ENCODE results near the gene NBPF4.
"Not testable (repeated sequence)": the region's sequence is repeated elsewhere in the genome, so short reads cannot be mapped to it uniquely, and the experiment has no call there.

Gene NBPF4, protein sequence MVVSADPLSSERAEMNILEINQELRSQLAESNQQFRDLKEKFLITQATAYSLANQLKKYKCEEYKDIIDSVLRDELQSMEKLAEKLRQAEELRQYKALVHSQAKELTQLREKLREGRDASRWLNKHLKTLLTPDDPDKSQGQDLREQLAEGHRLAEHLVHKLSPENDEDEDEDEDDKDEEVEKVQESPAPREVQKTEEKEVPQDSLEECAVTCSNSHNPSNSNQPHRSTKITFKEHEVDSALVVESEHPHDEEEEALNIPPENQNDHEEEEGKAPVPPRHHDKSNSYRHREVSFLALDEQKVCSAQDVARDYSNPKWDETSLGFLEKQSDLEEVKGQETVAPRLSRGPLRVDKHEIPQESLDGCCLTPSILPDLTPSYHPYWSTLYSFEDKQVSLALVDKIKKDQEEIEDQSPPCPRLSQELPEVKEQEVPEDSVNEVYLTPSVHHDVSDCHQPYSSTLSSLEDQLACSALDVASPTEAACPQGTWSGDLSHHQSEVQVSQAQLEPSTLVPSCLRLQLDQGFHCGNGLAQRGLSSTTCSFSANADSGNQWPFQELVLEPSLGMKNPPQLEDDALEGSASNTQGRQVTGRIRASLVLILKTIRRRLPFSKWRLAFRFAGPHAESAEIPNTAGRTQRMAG

GRCh38 chr1:108243976-108244375, at the start of gene NBPF4:
TSS of gene NBPF4 (minus strand) at chr1:108244076. CDS start at chr1:108243761, 315 bp downstream.
- DNase-seq (ENCODE audit: low read depth in 2 of 2) = not testable (repeated sequence)

GRCh38 chr1:108282528-108283257, 38.8 kb upstream of the NBPF4 start:
- not testable (repeated sequence) for DNase-seq (ENCODE audit: low read depth in 2 of 2)

- DNase-seq (ENCODE audit: low read depth in 2 of 2) = not testable (repeated sequence)
These were observed 28.8 kb upstream of the NBPF4 start for GRCh38 chr1:108272485-108273327.

GRCh38 chr1:108267097-108267496, 23.2 kb upstream of the NBPF4 start:
- not testable (repeated sequence) for DNase-seq (ENCODE audit: low read depth in 2 of 2)

GRCh38 chr1:108261967-108262366, 18.1 kb upstream of the NBPF4 start:
- DNase-seq (ENCODE audit: low read depth in 2 of 2) = not testable (repeated sequence)

GRCh38 chr1:108261519-108261918, 17.6 kb upstream of the NBPF4 start:
- DNase-seq (ENCODE audit: low read depth in 2 of 2) = not testable (repeated sequence)

- not testable (repeated sequence) for DNase-seq (ENCODE audit: low read depth in 2 of 2)
These were observed 16.8 kb upstream of the NBPF4 start for GRCh38 chr1:108260578-108261259.

- DNase-seq (ENCODE audit: low read depth in 2 of 2) = not testable (repeated sequence)
These were observed 11.6 kb upstream of the NBPF4 start for GRCh38 chr1:108255426-108255825.

- not testable (repeated sequence) for DNase-seq (ENCODE audit: low read depth in 2 of 2)
These were observed 4.5 kb downstream of the NBPF4 start for GRCh38 chr1:108239426-108239825.

- not testable (repeated sequence) for DNase-seq (ENCODE audit: low read depth in 2 of 2)
These were observed 8.6 kb downstream of the NBPF4 start for GRCh38 chr1:108235308-108235707.

GRCh38 chr1:108232183-108232582, 11.7 kb downstream of the NBPF4 start:
- DNase-seq (ENCODE audit: low read depth in 2 of 2) = not testable (repeated sequence)

- not testable (repeated sequence) for DNase-seq (ENCODE audit: low read depth in 2 of 2)
These were observed 13.9 kb downstream of the NBPF4 start for GRCh38 chr1:108229976-108230375.

- not testable (repeated sequence) for DNase-seq (ENCODE audit: low read depth in 2 of 2)
These were observed 16.1 kb downstream of the NBPF4 start for GRCh38 chr1:108227772-108228171.

DNA sequence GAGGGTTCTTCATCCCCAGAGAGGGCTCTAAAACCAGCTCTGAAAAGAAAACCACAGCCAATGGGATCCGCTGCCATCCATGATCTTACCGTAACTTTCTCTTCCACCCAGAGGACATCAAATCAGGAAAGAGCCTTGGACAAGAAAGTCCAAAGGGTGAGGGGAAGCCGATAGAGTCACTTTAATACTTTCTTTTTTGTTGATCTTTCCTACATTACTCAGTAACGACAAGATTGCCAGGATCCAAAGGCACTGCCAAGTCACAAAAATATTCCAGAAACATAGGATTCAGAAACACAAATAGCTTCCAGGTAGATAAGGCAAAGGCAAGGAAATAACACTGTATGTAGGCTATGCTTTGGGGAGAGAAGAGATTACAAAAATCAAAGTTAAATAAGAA, 17.0 kb downstream of the NBPF4 start:
- not testable (repeated sequence) for DNase-seq (ENCODE audit: low read depth in 2 of 2)

DNA sequence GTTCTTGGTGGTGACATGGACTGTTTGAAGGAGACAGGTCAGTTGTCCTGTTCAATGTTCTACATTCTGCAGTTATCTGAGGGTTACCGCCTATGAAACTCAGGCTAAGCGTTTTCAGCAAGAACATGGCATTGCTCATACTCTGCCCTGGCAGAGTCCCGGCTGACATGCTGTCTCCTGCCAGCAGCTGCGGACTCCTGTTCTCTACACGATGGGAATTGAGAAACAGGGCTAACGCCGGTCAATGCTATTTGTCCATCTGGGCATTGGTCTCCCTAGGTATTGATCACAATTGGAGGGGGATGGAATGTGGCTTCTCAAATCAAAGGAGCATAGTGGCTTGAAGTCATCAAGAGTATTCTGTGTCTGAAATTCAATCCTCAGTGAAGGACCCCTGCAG, 20.6 kb downstream of the NBPF4 start:
- not testable (repeated sequence) for DNase-seq (ENCODE audit: low read depth in 2 of 2)

DNA sequence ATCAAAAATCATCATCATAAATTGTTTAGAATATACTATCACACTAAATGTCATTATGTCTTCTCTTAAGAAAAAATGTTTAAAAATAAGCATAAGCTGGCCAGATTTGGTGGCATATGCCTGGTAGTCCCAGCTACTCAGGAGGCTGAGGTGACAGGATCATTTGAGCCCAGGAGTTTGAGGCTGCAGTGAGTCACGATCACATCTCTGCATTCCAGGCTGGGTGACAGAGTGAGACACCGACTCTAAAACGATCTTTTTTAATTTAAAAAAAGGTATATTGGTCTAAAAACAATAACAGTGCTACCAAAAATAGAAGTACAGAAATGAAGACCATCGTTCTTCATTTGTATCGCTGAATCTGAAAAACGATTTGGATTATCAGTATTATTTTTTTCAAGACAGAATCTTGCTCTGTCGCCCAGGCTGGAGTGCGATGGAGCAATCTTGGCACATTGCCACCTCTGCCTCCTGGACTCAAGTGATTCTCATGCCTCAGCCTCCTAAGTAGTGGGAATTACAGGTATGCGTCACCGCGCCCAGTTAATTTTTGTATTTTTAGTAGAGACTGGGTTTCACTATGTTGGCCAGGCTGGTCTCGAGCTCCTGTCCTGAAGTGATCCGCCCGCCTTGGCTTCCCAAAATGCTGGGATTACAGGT, 26.2 kb downstream of the NBPF4 start:
- not testable (repeated sequence) for DNase-seq (ENCODE audit: low read depth in 2 of 2)

DNA sequence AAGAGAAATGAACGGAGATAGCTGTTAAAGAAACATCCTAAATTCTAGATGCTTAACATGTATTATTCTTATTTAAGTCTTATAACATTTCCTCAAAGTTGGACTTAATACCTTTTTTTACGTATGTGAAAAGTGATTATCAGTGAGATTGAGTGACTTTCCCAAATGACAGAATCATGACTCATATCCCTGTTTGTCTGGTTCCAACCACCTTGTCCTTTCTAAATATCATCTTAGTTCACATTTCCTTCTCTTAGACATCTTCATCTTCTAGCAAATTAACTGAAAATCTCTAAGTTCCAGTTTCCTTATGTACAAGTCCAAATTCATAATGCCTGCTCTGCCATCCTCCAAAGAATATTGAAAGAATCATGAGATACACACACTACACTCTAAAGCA, 26.9 kb downstream of the NBPF4 start:
- DNase-seq (ENCODE audit: low read depth in 2 of 2) = not testable (repeated sequence)

DNA sequence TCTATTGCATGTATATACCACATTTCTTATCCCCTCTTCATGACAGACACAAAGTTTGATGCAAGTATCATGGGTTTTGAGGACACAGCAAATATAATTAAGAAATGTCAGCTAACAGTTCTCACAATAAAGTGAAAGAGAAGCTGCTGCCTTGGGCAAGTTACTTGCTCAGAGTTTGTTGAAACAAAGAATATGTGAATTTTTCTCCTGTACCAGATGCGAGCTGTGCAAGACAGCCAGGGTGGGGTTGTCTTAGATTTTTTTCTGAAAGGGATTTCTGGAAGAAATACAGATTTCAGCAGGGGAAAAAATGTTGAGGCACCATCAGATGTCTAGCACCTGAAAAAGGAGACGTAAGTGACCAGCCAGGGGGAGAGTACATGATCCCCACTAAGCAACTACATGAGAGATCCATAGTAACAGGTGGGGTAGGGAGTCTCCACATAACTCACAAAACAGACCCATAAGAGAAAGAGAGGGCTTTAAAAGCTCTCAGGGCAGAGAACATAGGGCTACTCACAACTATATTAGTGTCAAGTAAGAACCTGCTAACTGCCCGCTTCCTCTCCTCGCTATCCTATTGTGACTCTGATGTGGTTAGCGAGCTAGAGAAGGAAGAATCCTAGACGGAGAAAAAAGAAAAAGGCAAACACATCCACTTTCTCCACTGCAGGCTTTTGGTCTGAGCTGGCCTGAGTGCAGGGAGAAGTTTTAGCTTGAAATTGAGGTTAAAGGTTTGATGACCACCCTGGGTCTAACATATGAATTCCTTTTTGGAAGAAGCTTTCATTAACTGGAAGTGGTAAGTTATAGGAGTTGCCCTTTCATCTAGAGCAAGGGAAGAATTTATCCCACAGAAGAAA, 27.6 kb downstream of the NBPF4 start:
- DNase-seq (ENCODE audit: low read depth in 2 of 2) = not testable (repeated sequence)

All from stimulated activated CD8-positive, alpha-beta memory T cell treated with anti-CD3 and anti-CD28 coated beads, Interleukin-7, amount 100 ng/mL, for 4 hours (primary cell).